ENCODE measurements around the gene ZNF101. TPM values are rescaled to one million over a fixed set of nuclear protein-coding genes. Genes with fewer than 3 reads are reported as not detected.
A peak's percentile ranks its signal among the peaks of the same experiment; 100 is the strongest.
"Not testable (repeated sequence)": the region's sequence is repeated elsewhere in the genome, so short reads cannot be mapped to it uniquely, and the experiment has no call there.

The ZNF101 gene
- polyA plus RNA-seq, 1 donor: 5.3 TPM

GRCh38 chr19:19661675-19662251 lies 6.9 kb upstream of the ZNF101 start:
- DNase-seq (ENCODE audit: low read depth): no peak

GRCh38 chr19:19662344-19662743 lies 6.3 kb upstream of the ZNF101 start:
- DNase-seq (ENCODE audit: low read depth): no peak

- DNase-seq (ENCODE audit: low read depth): no peak
These were observed 5.8 kb upstream of the ZNF101 start for GRCh38 chr19:19662871-19663255.

- DNase-seq (ENCODE audit: low read depth): peak; percentile 94
These were observed 5.2 kb upstream of the ZNF101 start, which contains the start of gene ATP13A1 for GRCh38 chr19:19663256-19664120. Gene ATP13A1, minus strand, starts transcription at chr19:19663676. Its CDS starts 10 bp downstream, at chr19:19663666.

GRCh38 chr19:19665420-19665948 lies 3.2 kb upstream of the ZNF101 start:
- not testable (repeated sequence) for DNase-seq (ENCODE audit: low read depth)

- no peak for DNase-seq (ENCODE audit: low read depth)
These were observed 1.5 kb downstream of the ZNF101 start for GRCh38 chr19:19670070-19670551.

GRCh38 chr19:19672816-19673215 lies 4.2 kb downstream of the ZNF101 start:
- no peak for DNase-seq (ENCODE audit: low read depth)

GRCh38 chr19:19674315-19674714 lies 5.7 kb downstream of the ZNF101 start:
- DNase-seq (ENCODE audit: low read depth): no peak

- no peak for DNase-seq (ENCODE audit: low read depth)
These were observed 8.9 kb downstream of the ZNF101 start for GRCh38 chr19:19677579-19677978.

- DNase-seq (ENCODE audit: low read depth): no peak
These were observed 10.8 kb downstream of the ZNF101 start for GRCh38 chr19:19679176-19680073.

- DNase-seq (ENCODE audit: low read depth): not testable (repeated sequence)
These were observed 17.5 kb downstream of the ZNF101 start for GRCh38 chr19:19686119-19686518.

- no peak for DNase-seq (ENCODE audit: low read depth)
These were observed 17.9 kb downstream of the ZNF101 start for GRCh38 chr19:19686580-19686979.

- no peak for DNase-seq (ENCODE audit: low read depth)
These were observed 18.5 kb downstream of the ZNF101 start for GRCh38 chr19:19687090-19687489.

- not testable (repeated sequence) for DNase-seq (ENCODE audit: low read depth)
These were observed 20.4 kb downstream of the ZNF101 start for GRCh38 chr19:19689023-19689422.

- DNase-seq (ENCODE audit: low read depth): no peak
These were observed 23.0 kb downstream of the ZNF101 start for GRCh38 chr19:19691683-19692082.

- DNase-seq (ENCODE audit: low read depth): no peak
These were observed 27.7 kb downstream of the ZNF101 start for GRCh38 chr19:19696386-19696785.

GRCh38 chr19:19697589-19697988 lies 28.9 kb downstream of the ZNF101 start:
- DNase-seq (ENCODE audit: low read depth): no peak

GRCh38 chr19:19700493-19700892 lies 31.9 kb downstream of the ZNF101 start:
- not testable (repeated sequence) for DNase-seq (ENCODE audit: low read depth)

GRCh38 chr19:19704836-19705235 lies 36.2 kb downstream of the ZNF101 start:
- no peak for DNase-seq (ENCODE audit: low read depth)

GRCh38 chr19:19710506-19710905 lies 41.9 kb downstream of the ZNF101 start:
- DNase-seq (ENCODE audit: low read depth): no peak

- DNase-seq (ENCODE audit: low read depth): no peak
These were observed 42.8 kb downstream of the ZNF101 start for GRCh38 chr19:19711306-19711933.

Measured in forelimb muscle (tissue), 1 donor.